Neural crest cell (in vitro differentiated cells): ENCODE measurements around the gene JOSD1. TPM values are rescaled to one million over a fixed set of nuclear protein-coding genes. Genes with fewer than 3 reads are reported as not detected.
A peak's percentile ranks its signal among the peaks of the same experiment; 100 is the strongest.

Experiments used
- DNase-seq: peaks from one replicate; pipeline ENCODE4 v3.0.0; 2021; ENCODE audit warnings: low read depth, mixed read lengths, low spot score
- H3K27ac Mint-ChIP-seq: one replicate; pipeline ENCODE4 v1.8.0; 2021; ENCODE audit warnings: mild to moderate bottlenecking, mixed read lengths; ENCODE audit not compliant: unreplicated experiment
- H3K27me3 Mint-ChIP-seq: 2 replicates; pipeline ENCODE4 v1.8.0; 2021; ENCODE audit warnings: low read depth, mild to moderate bottlenecking, mixed read lengths
- H3K36me3 Mint-ChIP-seq: 2 replicates; pipeline ENCODE4 v1.8.0; 2021; ENCODE audit warnings: low read depth, mild to moderate bottlenecking, mixed read lengths
- H3K4me1 Mint-ChIP-seq: 2 replicates; pipeline ENCODE4 v1.8.0; 2021; ENCODE audit warnings: mixed read lengths
- H3K4me3 Mint-ChIP-seq: one replicate; pipeline ENCODE4 v1.8.0; 2021; ENCODE audit warnings: mild to moderate bottlenecking, mixed read lengths
- H3K9me3 Mint-ChIP-seq: 2 replicates; pipeline ENCODE4 v1.8.0; 2021; ENCODE audit warnings: mixed read lengths
- CTCF ChIP-seq: fragments of 200-600 bp; sonication (generic); conservative IDR thresholded peaks from 2 replicates; pipeline ENCODE4 v1.5.0; 2021; ENCODE audit warnings: antibody characterized with exemption, mild to moderate bottlenecking
- total RNA-seq: library from RNA; stranded (reverse); gene quantifications from 2 replicates; pipeline ENCODE4 v1.2.1, GENCODE V29; 2021

The JOSD1 gene
- total RNA-seq, 1 donor from 2014 or later, result 51.8 TPM

- no peaks in the 10 kb centered on the region for H3K9me3 Mint-ChIP-seq
- no peak for TF ChIP-seq CTCF
- H3K4me1 Mint-ChIP-seq, result no peaks in the 10 kb centered on the region
- H3K27me3 Mint-ChIP-seq, result no peaks in the 10 kb centered on the region
- H3K36me3 Mint-ChIP-seq, result peaks cover 7% of the 10 kb centered on the region
- no peak overlapping the region for H3K4me3 Mint-ChIP-seq
- no peak for DNase-seq
- peak overlapping the region; percentile 43 for H3K27ac Mint-ChIP-seq
Measured at GRCh38 chr22:38739300-38740055, 38.7 kb upstream of the JOSD1 start.

- TF ChIP-seq CTCF, result no peak
- no peaks in the 10 kb centered on the region for H3K4me1 Mint-ChIP-seq
- H3K27me3 Mint-ChIP-seq, result no peaks in the 10 kb centered on the region
- H3K4me3 Mint-ChIP-seq, result no peak overlapping the region
- H3K9me3 Mint-ChIP-seq, result no peaks in the 10 kb centered on the region
- no peak overlapping the region for H3K27ac Mint-ChIP-seq
- DNase-seq, result no peak
- peaks cover 7% of the 10 kb centered on the region for H3K36me3 Mint-ChIP-seq
Measured at GRCh38 chr22:38738475-38739070, 37.8 kb upstream of the JOSD1 start.

GRCh38 chr22:38737302-38738060 lies 36.7 kb upstream of the JOSD1 start:
- Mint-ChIP-seq H3K27ac (peak overlapping the region; percentile 62), H3K27me3 (no peaks in the 10 kb centered on the region), H3K4me1 (no peaks in the 10 kb centered on the region), H3K4me3 (peak overlapping the region; percentile 39), H3K36me3 (peaks cover 9% of the 10 kb centered on the region), H3K9me3 (no peaks in the 10 kb centered on the region)
- DNase-seq, result no peak
- TF ChIP-seq CTCF, result no peak

- Mint-ChIP-seq H3K27ac (no peak overlapping the region), H3K4me3 (peak overlapping the region; percentile 34), H3K9me3 (no peaks in the 10 kb centered on the region), H3K36me3 (peaks cover 9% of the 10 kb centered on the region), H3K27me3 (no peaks in the 10 kb centered on the region), H3K4me1 (no peaks in the 10 kb centered on the region)
- no peak for DNase-seq
- no peak for TF ChIP-seq CTCF
Measured at GRCh38 chr22:38736257-38736570, 35.5 kb upstream of the JOSD1 start.

GRCh38 chr22:38735465-38736256 lies 34.9 kb upstream of the JOSD1 start:
- Mint-ChIP-seq H3K27ac (no peak overlapping the region), H3K9me3 (no peaks in the 10 kb centered on the region), H3K4me3 (peak overlapping the region; percentile 34), H3K36me3 (peaks cover 9% of the 10 kb centered on the region), H3K27me3 (no peaks in the 10 kb centered on the region), H3K4me1 (no peaks in the 10 kb centered on the region)
- TF ChIP-seq CTCF, result no peak
- DNase-seq, result no peak
